GM12874 (cell line): ENCODE data around the gene ATAD3A.

ENCODE experiments used
- TF ChIP-seq, protein P1 (sequence below): IDR thresholded peaks from 2 replicates; pipeline ENCODE4 v1.5.1; 2011; ENCODE audit warnings: low read depth, mild to moderate bottlenecking, control low read depth, low read length, moderate library complexity; ENCODE audit not compliant: insufficient read depth

ATAD3A gene

GRCh38 chr1:1545946-1546737 lies 34.2 kb downstream of the ATAD3A start:
- TF ChIP-seq, protein P1, sequence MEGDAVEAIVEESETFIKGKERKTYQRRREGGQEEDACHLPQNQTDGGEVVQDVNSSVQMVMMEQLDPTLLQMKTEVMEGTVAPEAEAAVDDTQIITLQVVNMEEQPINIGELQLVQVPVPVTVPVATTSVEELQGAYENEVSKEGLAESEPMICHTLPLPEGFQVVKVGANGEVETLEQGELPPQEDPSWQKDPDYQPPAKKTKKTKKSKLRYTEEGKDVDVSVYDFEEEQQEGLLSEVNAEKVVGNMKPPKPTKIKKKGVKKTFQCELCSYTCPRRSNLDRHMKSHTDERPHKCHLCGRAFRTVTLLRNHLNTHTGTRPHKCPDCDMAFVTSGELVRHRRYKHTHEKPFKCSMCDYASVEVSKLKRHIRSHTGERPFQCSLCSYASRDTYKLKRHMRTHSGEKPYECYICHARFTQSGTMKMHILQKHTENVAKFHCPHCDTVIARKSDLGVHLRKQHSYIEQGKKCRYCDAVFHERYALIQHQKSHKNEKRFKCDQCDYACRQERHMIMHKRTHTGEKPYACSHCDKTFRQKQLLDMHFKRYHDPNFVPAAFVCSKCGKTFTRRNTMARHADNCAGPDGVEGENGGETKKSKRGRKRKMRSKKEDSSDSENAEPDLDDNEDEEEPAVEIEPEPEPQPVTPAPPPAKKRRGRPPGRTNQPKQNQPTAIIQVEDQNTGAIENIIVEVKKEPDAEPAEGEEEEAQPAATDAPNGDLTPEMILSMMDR: no peak

DNA sequence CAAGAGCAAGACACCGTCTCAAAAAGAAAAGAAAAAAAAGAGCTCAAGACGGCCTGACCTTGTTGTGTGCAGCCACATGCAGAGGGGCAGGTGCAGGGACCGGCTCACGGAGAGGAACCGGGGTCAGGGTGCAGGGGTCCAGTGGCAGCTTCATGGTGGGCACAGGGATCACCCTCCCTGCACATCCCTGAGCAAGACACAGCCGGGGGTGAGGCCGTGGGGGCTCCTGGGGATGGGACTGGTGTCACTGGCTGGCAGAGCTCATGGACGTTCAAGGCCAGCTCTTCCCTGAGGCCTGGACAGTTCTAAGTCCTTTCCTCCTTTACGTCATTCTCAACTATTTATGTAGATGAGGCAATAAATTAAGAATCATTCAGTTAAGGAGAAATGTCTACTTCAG lies 35.0 kb downstream of the ATAD3A start:
- TF ChIP-seq, protein P1: no peak

DNA sequence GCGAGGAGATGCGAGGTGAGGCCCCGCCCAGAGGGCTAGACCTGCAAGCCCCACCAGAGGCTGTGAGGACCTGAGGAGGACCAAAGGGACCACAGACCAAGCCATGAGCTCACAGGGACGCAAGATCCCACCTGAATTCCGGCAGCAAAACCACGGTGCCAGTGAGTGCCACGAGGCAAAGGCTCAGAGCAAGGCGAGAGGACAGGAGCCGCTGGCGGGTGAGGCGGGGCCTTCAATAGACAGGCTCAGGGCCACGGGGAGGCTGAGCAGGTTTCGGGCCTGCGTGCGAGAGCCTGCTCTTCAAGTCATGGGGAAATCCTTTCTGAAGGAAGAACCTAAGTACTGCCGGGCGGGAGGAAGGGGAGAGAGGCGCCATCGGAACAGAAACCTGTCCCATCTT lies 35.5 kb downstream of the ATAD3A start:
- TF ChIP-seq, protein P1: no peak

DNA sequence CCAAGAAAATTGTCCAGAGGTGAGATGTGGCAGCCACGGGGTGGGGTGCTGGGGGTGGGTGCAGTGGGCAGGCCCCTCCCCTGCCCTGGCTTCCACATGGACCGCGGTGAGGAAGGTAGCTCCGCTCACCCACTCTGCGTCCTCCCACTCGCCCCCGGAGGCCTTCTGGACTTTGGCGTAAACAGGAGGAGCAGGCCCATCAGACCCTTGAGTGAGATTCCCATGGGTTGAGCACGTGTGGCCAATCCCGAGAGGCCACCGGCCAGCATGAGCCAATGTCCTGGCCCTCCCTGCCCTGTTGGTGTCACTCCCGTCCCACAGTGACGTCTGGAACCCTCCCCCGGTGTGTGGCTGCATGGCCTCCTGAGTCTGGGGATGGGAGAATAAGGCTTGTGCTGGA lies 36.6 kb downstream of the ATAD3A start:
- TF ChIP-seq, protein P1: no peak

GRCh38 chr1:1550087-1550486 lies 38.1 kb downstream of the ATAD3A start:
- TF ChIP-seq, protein P1: no peak

DNA sequence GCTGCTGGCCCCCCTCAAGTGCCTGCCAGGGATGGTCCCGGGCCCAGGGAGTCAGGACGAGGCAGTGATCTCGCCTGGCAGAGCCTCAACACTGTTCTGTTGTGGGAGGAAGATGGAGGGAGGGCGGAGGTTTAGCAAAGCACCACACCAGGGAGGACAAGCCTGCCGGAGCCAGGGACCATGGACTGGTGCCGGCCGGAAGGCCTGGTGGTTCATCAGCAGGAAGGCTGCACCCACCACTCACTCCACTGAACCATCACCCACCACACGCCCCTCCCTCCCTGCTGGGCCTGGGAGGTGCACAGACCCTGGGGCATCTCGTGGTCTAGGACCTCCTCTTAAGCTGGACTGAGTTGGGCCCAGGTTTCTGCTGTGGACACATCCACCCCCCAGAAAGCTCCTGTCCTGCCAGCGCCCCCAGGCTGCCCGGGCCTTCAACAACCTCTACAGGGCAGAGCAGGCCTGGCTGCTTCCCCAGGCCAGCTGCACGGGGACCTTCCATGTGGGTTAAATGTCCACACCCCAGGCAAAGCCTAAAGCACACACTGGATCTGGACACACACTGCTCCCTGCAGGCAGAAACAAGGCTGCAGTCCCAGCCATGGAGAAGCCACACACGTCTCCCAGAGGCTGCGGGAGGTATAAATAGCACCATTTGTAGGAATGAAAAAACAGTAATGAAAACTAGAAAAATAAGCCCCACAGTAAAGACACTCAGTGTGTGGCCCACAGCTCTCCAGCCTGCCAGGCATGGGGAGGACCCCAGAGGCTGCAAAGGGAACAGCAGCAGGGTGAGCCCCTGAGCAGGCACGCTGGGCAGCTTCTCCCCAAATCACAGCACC lies 38.9 kb downstream of the ATAD3A start:
- TF ChIP-seq, protein P1: peak; percentile 32; the same call in 1 of the 2 replicates

DNA sequence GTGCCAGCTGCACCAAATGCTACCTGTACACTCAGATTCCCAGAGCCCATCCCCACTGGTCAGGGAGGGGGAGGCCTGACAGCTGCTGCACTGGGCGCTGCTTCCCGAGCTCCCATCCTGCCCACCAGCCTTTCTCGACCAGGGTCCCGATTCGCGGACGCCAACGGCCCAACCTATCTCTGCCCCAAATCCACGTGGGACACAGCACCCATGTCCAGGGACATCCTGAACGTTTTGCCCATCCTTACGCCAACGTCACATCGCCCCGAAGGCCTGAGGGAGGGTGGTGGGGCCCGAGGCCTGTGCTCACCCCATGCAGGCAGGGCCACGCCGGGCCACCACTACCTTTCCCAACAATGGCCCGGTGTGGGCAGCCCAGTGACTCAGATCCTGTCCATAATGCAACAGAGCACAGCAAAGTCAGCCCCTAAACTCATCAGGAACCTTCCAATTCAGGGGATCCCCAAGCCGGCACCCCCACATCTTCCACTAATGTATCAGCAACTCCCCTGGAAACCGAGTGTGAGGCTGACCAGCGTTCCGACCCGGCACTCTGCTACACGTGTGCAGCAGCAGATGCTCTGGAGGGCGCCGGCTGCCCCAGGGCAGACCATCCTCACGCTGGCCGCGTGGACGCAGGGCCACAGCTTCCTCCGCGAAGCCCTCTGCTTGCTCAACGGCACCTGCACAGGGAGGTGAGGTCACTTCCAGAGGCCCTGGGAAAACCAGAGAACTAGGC lies 39.7 kb downstream of the ATAD3A start:
- TF ChIP-seq, protein P1: no peak
